ENCODE measurements around the gene ZNF281. TPM values are rescaled to one million over a fixed set of nuclear protein-coding genes. Genes with fewer than 3 reads are reported as not detected.
"Not testable (repeated sequence)": the region's sequence is repeated elsewhere in the genome, so short reads cannot be mapped to it uniquely, and the experiment has no call there.

Gene ZNF281
- total RNA-seq, 4 donors from 2014 or later: 10.4 to 14.1 (median 12.4) TPM

GRCh38 chr1:200359610-200360163, 50.1 kb downstream of the ZNF281 start:
- no peaks in the 10 kb centered on the region for H3K9me3 ChIP-seq
- H3K4me3 ChIP-seq: no peak overlapping the region
- DNase-seq (ENCODE audit: extremely low spot score): no peak
- TF ChIP-seq POLR2AphosphoS5 (IDR thresholded peaks at IDR 0.05) (no peak), POLR2A (IDR thresholded peaks at IDR 0.05; ENCODE audit: low read depth) (no peak), EP300 (IDR thresholded peaks at IDR 0.05) (no peak)
- TF ChIP-seq, protein P1, sequence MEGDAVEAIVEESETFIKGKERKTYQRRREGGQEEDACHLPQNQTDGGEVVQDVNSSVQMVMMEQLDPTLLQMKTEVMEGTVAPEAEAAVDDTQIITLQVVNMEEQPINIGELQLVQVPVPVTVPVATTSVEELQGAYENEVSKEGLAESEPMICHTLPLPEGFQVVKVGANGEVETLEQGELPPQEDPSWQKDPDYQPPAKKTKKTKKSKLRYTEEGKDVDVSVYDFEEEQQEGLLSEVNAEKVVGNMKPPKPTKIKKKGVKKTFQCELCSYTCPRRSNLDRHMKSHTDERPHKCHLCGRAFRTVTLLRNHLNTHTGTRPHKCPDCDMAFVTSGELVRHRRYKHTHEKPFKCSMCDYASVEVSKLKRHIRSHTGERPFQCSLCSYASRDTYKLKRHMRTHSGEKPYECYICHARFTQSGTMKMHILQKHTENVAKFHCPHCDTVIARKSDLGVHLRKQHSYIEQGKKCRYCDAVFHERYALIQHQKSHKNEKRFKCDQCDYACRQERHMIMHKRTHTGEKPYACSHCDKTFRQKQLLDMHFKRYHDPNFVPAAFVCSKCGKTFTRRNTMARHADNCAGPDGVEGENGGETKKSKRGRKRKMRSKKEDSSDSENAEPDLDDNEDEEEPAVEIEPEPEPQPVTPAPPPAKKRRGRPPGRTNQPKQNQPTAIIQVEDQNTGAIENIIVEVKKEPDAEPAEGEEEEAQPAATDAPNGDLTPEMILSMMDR (IDR thresholded peaks at IDR 0.05): no peak
- H3K27ac ChIP-seq (replicated peaks in 1 of 4): no peak overlapping the region
- WGBS: 61% methylated on average over 3 of the region's 3 CpGs
- no peaks in the 10 kb centered on the region for H3K36me3 ChIP-seq
- peaks cover 0 to 7% (median 0%) of the 10 kb centered on the region in 4 donors for H3K4me1 ChIP-seq
- intact Hi-C loops (cut with DNase I): no loop called here
- H3K27me3 ChIP-seq: no peaks in the 10 kb centered on the region

GRCh38 chr1:200357925-200358324, 51.9 kb downstream of the ZNF281 start:
- intact Hi-C loops (cut with DNase I); H3K4me1 ChIP-seq; DNase-seq (ENCODE audit: extremely low spot score); H3K9me3 ChIP-seq; H3K36me3 ChIP-seq; H3K4me3 ChIP-seq; H3K27ac ChIP-seq (replicated peaks in 1 of 4); H3K27me3 ChIP-seq: not testable (repeated sequence)
- 76% methylated on average over 6 of the region's 6 CpGs for WGBS

- no peak for TF ChIP-seq POLR2A (IDR thresholded peaks at IDR 0.05; ENCODE audit: low read depth)
- intact Hi-C loops (cut with DNase I): no loop called here
- H3K27ac ChIP-seq (replicated peaks in 1 of 4): no peak overlapping the region
- WGBS: 83% methylated on average over 3 of the region's 3 CpGs
- no peaks in the 10 kb centered on the region for H3K27me3 ChIP-seq
- H3K36me3 ChIP-seq: no peaks in the 10 kb centered on the region
- no peak overlapping the region for H3K4me3 ChIP-seq
- peaks cover 0 to 9% (median 6%) of the 10 kb centered on the region in 4 donors for H3K4me1 ChIP-seq
- no peak for DNase-seq (ENCODE audit: extremely low spot score)
- H3K9me3 ChIP-seq: no peaks in the 10 kb centered on the region
These were observed 54.0 kb downstream of the ZNF281 start for GRCh38 chr1:200355801-200356200.

Other genes starting within 250 kb of the ZNF281 start
- under 1 TPM in 3 of 4 donors, not detected in 1; under 0.01 to 0.17 (median 0.17) TPM for gene KIF14, start 210.7 kb upstream of the ZNF281 start, total RNA-seq

Data from esophagus muscularis mucosa (tissue), 4 donors.